GM18951 (cell line): Measurements from ENCODE around the gene DOCK9.

Source experiments
- POLR2A ChIP-seq: IDR thresholded peaks from 4 replicates; pipeline ENCODE4 v1.6.1; 2011; ENCODE audit warnings: mild to moderate bottlenecking; ENCODE audit not compliant: insufficient read length, insufficient read depth; ENCODE audit errors: extremely low read depth
- in situ Hi-C: fragments of 300-500 bp; cut with MboI; formaldehyde crosslinking; loops from one replicate; pipeline ENCODE4 v1.12.0; 2022; ENCODE audit warnings: low sequenced_read_pairs, mixed read lengths, inconsistent platforms; ENCODE audit not compliant: unreplicated experiment

DOCK9 gene

DNA sequence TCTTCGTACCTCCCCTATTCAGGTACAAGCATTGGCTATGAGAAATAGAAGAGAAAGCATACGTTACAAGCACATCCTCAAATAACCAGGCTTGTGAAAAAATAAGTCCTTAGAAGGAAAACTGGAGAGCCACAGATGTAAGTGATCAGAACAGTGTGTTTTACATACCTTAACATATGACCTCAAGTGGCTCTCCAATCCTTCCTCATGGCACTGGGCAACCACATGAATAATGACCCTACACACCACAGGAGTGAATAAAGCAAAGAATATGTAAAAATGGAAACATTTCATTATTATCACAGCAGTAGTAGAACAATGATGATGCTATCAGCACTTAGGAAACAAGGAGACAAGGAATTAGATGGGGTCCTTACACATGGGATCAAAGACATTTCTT lies 96.5 kb downstream of the DOCK9 start:
- in situ Hi-C loops = no loop called here
- no peak for TF ChIP-seq POLR2A

DNA sequence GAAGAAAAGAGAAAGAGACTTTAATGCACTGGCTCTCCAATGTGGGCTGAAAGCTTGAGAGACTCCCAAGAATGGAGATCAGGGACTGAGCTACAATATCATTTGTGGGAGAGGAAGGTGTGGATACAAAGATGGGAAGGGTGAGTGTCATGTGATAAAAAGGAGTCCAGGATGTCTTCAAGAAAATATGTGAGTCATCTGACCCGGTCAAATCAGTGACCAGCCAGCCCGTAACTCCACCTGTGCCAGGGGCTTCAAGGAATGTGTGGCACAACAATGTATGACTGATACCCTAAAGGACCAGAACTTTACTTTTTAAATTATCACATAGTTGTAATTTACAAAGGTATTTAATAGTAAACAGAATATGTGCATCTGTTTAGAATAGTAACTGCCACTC lies 97.2 kb downstream of the DOCK9 start:
- no peak for TF ChIP-seq POLR2A
- in situ Hi-C loops = no loop called here

DNA sequence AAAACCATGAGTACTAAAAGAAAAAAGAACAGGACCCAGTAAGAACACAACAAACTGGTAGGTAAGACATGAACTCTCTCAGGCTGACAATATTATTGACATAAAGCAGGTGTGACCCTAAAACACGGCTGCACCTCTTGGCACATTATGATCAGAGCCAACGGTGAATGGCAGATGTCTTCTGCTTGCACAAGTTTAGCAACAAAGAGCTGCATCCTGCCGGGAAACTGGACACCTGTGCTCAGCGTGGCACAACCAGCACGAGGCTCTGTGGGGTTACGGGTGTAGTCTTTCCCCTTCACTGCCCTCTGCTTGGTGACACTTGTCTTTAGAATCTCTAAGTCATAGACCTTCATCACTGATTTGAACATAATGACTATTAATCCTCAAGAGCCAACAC lies 97.9 kb downstream of the DOCK9 start:
- no peak for TF ChIP-seq POLR2A
- in situ Hi-C loops = no loop called here

DNA sequence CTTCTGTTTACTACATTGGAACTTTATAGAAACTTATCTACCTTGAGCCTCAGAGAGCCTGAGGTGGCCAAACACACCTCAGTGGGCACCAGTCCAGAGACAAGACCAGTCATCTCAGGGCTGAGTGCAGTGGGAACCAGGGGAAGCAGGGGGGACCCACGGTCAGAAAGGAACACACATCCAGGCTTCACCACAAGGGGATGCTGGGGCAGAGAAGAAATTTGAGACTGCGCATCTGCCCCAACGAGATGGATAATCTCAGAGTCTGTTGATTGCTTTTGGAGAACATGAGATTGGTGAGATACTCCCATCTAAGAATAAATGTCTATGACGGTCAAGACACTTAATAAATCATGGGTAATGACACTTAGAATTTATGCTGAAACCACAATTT lies 98.7 kb downstream of the DOCK9 start:
- TF ChIP-seq POLR2A = no peak
- in situ Hi-C loops = no loop called here

DNA sequence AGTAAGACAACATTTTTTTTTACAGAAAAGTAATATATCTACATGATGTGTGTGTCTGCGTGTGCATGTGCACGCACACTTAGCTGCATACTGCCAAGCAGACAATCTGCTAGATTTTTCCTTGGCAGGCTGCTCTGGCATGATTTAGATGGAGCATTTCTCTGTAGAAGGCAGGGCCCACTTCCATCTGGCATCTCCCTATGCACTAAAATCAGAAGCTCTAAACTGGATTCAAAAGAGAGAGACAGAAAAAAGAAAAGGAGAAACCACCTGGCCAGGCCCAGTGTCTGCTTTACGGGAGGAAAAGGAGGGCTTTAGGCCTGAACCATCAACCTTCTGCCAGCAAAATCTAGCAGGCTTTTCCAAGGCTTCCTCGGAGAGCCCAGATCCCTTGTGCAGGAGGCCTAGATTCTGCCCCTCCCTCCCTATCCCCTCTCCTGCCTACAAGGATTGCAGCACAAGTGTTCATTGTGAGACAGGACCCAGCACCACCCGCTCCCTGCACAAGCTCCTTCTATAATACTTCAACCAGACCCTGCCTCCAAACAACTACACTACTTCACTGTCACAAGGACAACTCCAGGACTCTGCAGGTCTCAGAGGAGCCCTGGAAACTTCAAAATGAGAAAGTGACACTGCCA lies 99.3 kb downstream of the DOCK9 start:
- TF ChIP-seq POLR2A = no peak
- in situ Hi-C loops = no loop called here

DNA sequence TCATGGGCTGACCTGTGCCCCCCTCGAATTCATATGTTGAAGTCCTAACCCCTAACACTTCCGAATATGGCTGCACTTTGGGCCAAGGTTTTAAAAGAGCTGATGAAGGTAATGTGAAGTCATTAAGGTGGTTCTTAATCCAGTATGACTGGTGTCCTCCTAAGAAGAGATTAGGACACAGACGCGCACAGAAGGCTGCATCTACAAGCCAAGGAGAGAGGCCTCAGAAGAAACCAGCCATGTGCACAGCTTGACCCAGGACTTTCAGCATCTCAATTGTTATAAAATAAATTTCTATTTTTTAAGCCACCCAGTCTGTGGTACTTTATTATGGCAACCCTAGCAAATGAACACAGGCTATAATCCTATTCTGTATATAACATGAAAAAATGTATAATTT lies 99.9 kb downstream of the DOCK9 start:
- in situ Hi-C loops = no loop called here
- TF ChIP-seq POLR2A = no peak

DNA sequence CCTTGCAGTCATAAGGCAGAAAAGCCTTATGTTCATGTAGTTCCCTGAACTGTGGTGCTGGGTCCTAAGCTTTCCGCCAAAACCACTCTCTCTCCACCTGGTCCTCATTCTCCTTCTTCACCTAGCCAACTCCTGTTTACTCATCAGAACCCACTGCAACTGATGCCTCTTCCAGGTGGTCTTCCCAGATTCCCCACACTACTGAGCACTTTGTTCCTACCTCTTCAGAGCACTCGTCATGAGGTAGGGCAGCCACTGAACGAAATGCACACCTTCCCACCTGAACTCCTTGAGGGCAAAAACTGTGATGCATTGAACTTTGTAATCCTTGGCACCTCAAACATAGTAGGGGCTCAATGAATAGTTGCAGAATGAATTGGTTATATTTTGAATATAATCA lies 100.4 kb downstream of the DOCK9 start:
- in situ Hi-C loops = no loop called here
- no peak for TF ChIP-seq POLR2A

DNA sequence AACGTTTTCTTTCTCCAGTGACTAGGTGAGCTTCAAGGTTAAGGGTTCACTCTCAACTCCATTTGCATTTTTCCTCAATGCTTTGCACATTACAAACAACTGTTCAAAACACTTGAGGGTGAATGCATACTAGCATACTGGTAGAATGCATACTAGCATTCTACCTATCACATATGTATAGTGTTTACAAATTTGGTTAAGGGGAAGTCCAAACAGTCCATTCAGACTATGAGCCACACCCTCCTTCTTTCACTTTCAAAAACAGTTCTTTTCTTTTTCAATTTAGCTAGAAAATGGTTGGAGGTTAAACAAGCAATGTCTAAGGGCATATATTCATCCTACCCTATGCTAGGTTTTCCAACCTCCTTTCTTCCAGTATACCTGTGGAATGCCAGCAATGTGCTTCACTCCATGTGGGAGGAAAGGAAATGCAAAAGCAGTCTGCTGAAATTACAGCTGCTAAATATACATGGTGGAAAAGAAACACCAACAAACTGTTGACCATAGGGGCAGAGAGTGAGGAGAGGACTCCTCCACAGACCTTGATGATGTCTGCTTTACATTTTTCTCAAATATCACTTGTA lies 102.6 kb downstream of the DOCK9 start:
- no peak for TF ChIP-seq POLR2A
- in situ Hi-C loops = no loop called here

DNA sequence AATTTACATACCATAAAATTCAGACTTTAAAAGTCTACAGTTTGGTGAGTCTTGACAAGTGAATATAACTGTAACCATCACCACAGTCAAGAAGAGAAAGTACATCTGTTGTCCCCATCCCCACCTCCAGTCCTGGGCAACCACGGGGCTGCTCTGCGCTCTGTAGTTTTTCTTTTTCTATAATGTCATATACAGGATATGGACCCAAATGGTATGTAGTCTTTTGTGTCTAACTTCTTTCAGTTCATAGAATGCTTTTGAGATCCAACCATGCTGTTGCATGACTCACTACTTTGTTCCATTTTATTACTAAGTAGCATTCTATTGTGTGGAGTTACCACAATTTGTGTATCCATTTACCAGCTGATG lies 103.9 kb downstream of the DOCK9 start:
- in situ Hi-C loops = loop anchor here (25.0 kb wide), 1 partner anchor 388 kb away; the partner anchor contains the start of gene GPR18
- no peak for TF ChIP-seq POLR2A

DNA sequence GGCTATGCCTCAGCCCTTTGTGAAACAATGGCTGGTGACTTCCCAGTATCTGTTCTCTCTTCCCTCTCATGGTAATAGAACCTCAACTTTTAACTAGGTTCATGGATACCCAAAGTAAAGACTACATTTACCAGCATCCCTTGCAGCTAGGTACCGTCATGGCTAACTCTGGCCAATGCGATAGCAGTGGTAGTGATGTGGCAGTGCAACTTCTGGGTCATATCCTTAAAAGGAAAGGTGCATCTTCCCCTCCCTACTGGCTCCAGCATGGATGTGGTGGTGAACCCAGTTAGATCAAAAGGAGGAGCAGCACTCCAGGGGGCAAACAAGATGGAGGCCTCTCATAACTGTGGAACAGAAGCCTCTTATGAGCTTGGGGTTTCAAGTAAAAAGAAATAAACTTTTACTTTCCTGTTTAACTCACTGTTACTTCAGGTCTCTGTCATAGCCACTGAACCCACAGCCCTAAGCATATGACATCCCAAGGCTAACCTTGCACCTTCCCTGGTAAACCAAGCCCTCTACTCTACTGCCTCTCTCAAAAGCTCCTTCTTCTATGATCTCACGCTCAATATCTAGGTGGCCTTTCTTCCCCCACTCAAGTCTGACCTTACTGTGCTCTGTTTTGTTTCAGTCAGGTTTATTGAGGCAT lies 104.4 kb downstream of the DOCK9 start:
- no peak for TF ChIP-seq POLR2A
- in situ Hi-C loops = loop anchor here (25.0 kb wide), 1 partner anchor 389 kb away; the partner anchor contains the start of gene GPR18

DNA sequence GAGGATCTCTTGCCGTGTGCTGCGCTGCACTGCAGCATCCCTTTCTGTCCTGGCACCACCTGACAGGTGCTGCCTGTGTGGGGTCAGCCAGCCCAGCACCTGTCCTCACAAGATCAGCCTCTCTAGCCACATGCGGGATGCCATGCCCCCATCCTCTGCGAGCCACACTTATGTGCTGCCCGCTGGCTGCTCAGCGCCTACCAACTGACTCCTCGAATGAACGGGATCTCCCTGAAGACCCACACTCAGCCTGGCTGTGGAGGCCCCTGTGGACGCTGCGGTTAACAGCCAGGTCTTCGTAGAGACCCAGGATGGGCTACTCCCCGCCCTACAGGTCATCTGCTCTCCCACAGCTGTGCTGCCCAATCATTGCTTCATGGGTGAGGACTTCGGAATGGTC lies 106.1 kb downstream of the DOCK9 start:
- TF ChIP-seq POLR2A = no peak
- in situ Hi-C loops = loop anchor here (25.0 kb wide), 1 partner anchor 391 kb away; the partner anchor contains the start of gene GPR18

DNA sequence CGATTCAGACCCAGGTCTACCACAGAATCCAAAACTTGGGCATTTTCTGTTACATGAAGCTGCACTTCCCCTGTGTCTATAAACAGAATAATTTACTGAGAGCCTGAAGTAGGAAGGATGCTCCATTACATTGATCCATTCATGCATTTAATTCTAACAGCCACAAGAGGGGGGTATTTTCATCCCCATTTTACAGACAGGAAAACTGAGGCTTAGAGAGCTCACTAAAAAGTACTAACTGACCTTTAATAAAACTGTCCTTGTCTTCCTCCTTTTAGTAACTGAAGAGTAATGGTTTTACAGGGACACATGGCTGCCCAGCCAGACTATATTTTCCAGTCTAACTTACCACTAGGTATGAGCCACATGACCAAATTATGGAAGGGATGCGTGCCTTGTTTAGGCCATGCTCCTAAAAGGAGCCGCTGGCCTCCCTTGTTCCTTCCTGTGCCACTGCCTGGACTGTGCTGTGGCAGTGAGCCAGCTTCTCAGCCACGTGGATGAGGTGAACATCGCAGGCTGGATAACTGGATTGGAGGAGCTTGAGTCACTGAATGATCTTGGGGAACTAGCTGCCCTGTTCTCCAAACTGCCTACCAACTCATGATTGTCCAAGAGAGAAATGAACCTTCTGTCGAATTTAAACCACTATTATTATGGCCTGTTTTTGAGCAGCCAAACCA lies 108.3 kb downstream of the DOCK9 start:
- in situ Hi-C loops = loop anchor here (25.0 kb wide), 1 partner anchor 393 kb away; the partner anchor contains the start of gene GPR18
- no peak for TF ChIP-seq POLR2A

DNA sequence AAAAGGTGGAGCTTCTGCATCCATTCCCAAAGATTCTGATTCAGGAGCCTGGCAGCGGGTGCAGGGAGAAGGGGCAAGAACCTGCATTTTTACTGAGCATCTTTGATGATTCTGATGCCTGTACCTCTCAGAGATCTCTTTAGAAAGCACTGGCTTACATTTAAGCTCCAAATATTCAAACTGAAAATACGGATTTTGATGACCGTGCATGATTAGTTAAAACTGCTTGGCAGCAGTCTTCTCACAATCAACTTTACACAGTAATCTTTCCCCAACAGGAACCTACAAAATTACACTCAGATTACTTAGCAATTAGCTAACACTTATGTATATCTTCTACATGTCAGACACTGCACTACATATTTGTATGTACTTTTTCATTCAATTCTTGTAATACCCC lies 108.9 kb downstream of the DOCK9 start:
- TF ChIP-seq POLR2A = no peak
- in situ Hi-C loops = loop anchor here (25.0 kb wide), 1 partner anchor 393 kb away; the partner anchor contains the start of gene GPR18
